Measurements from ENCODE around the gene ESR1. TPM values are rescaled to one million over a fixed set of nuclear protein-coding genes. Genes with fewer than 3 reads are reported as not detected.

ESR1 gene
- polyA plus RNA-seq, 1 of the 3 experiments (the other 2 are of a cell fraction), result under 0.01 TPM

DNA sequence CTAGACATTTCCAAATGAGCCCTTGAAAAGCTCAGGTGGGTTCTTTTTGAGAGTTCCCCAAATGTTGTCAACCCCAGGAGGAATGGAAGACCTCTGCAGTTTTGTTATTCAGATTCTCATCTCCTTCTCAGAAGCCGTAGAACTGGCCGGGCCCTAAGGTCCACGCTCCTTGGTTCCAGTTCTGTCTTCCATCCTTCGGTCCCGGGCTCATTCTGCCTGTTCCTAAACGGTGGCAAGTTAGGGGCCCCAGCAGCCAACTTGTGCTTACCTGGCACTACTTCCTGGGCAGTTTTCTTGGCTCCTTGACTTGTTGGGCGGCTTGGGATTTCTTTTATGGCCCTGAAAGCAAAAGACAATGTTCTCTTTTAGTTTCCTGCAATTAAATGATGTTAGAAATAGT lies 6.4 kb downstream of the ESR1 start:
- H4K20me1 ChIP-seq (ENCODE audit: insufficient read depth), result no peaks in the 10 kb centered on the region
- ChIA-PET CTCF (no interaction called here), POLR2A (no interaction called here)
- no peak overlapping the region for H3K4me3 ChIP-seq (ENCODE audit: low read depth in 2 of 2, low read length in 1 of 2)
- no peaks in the 10 kb centered on the region for H3K36me3 ChIP-seq (replicated peaks in 1 of 2; ENCODE audit: control insufficient read depth in 1 of 2, insufficient read depth in 2 of 2, low read length in 1 of 2)
- WGBS (ENCODE audit: low lambda C conversion rate), result 2% methylated on average over 7 of the region's 7 CpGs
- H3K9ac ChIP-seq, result no peak overlapping the region
- no peak overlapping the region for H3K27ac ChIP-seq (ENCODE audit: low read depth in 2 of 2, low read length in 1 of 2)
- H3K9me3 ChIP-seq, result no peaks in the 10 kb centered on the region
- no peak overlapping the region for H3K4me2 ChIP-seq
- no peaks in the 10 kb centered on the region for H3F3A ChIP-seq (replicated peaks; ENCODE audit: insufficient read depth)
- peaks cover 9% of the 10 kb centered on the region for H3K27me3 ChIP-seq (ENCODE audit: insufficient read depth)
- H2AFZ ChIP-seq (ENCODE audit: low read depth), result no peak overlapping the region
- H3K79me2 ChIP-seq (ENCODE audit: insufficient read depth), result no peaks in the 10 kb centered on the region
- no peaks in the 10 kb centered on the region for H3K4me1 ChIP-seq (ENCODE audit: control insufficient read depth in 1 of 2, insufficient read depth in 2 of 2, low read depth in 1 of 2, low read length in 1 of 2)
- H3K9me2 ChIP-seq, result no peaks in the 10 kb centered on the region
- DNase-seq, result no peak
- TF ChIP-seq MXI1 (IDR thresholded peaks at IDR 0.05; ENCODE audit: low read depth, low read length), result no peak

DNA sequence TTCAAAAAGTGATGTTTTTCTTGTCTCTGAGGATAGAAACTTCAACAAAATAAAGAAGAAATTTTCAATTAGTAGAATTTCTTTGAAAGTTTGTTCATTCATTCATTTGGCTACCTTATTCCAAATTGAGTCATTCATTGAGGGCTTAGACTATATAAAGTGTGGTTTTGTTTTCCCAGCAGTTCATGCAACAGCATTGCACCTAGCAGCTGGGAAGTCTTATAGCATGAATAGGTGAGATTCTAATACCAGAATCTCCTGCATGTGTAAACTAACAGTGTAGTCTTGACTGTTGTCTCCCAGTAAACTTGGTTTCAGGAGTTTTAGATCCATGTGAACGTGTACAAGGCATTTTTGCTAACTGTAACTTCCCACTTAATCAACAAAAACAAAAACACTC lies 7.1 kb downstream of the ESR1 start:
- Histone ChIP-seq H3K9me3 (no peaks in the 10 kb centered on the region), H3K9ac (no peak overlapping the region), H3K4me3 (ENCODE audit: low read depth in 2 of 2, low read length in 1 of 2) (no peak overlapping the region), H3F3A (replicated peaks; ENCODE audit: insufficient read depth) (no peaks in the 10 kb centered on the region), H3K27me3 (ENCODE audit: insufficient read depth) (peaks cover 1% of the 10 kb centered on the region; the same call in 1 of the 2 replicates), H2AFZ (ENCODE audit: low read depth) (no peak overlapping the region), H3K4me2 (no peak overlapping the region), H4K20me1 (ENCODE audit: insufficient read depth) (no peaks in the 10 kb centered on the region), H3K9me2 (no peaks in the 10 kb centered on the region), H3K36me3 (replicated peaks in 1 of 2; ENCODE audit: control insufficient read depth in 1 of 2, insufficient read depth in 2 of 2, low read length in 1 of 2) (no peaks in the 10 kb centered on the region), H3K79me2 (ENCODE audit: insufficient read depth) (no peaks in the 10 kb centered on the region), H3K27ac (ENCODE audit: low read depth in 2 of 2, low read length in 1 of 2) (no peak overlapping the region), H3K4me1 (ENCODE audit: control insufficient read depth in 1 of 2, insufficient read depth in 2 of 2, low read depth in 1 of 2, low read length in 1 of 2) (no peaks in the 10 kb centered on the region)
- no peak for TF ChIP-seq TCF12 (IDR thresholded peaks at IDR 0.05)
- no peak for TF ChIP-seq ELF1 (IDR thresholded peaks at IDR 0.05)
- no peak for TF ChIP-seq FOXM1 (IDR thresholded peaks at IDR 0.05; ENCODE audit: low read depth)
- TF ChIP-seq, protein P1, sequence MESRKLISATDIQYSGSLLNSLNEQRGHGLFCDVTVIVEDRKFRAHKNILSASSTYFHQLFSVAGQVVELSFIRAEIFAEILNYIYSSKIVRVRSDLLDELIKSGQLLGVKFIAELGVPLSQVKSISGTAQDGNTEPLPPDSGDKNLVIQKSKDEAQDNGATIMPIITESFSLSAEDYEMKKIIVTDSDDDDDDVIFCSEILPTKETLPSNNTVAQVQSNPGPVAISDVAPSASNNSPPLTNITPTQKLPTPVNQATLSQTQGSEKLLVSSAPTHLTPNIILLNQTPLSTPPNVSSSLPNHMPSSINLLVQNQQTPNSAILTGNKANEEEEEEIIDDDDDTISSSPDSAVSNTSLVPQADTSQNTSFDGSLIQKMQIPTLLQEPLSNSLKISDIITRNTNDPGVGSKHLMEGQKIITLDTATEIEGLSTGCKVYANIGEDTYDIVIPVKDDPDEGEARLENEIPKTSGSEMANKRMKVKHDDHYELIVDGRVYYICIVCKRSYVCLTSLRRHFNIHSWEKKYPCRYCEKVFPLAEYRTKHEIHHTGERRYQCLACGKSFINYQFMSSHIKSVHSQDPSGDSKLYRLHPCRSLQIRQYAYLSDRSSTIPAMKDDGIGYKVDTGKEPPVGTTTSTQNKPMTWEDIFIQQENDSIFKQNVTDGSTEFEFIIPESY (IDR thresholded peaks at IDR 0.05; ENCODE audit: borderline replicate concordance, low read depth), result no peak
- ChIA-PET POLR2A (no interaction called here), CTCF (no interaction called here)
- DNase-seq, result no peak
- WGBS (ENCODE audit: low lambda C conversion rate), result 5% methylated on average over 1 of the region's 1 CpG

DNA sequence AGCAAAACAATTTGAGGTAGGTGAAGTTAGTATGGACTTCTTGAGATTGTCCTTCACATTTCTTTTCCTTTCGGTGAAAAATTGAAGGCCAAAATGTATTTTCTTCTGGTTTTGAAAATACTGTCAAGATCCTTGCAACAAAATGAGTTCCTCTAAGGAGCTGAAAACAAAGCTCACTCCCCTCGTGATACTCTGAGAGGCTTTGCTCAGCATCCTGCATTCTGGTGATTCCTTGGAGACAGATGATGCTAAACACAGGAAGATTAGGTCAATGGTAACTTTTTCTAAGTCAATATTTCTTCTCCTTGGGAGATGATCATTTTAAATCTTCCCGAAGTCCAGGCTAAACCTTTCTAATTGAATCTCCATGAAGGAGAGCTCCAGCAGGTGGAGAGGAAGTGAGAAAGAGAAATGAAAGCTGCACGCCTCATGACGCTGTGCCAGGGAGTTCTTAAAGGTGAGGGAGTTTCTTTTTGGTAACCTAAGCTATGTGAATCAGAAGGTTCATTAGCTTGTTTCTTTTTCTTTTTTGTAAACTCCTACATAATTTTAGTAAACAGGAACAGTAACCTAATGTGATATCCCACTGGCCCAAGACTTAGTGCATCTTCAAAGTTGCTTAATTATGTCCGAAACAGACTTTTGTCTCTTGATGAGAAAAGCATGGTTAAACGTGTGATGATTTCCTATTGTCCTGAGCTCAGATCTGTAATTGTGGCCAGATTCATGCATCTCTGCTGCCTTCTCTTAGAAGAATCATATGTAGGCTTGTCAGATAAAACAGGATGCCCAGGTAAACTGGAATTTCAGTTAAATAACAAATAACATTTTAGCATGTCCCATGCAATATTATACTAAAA lies 15.0 kb downstream of the ESR1 start:
- no peaks in the 10 kb centered on the region for H3K79me2 ChIP-seq (ENCODE audit: insufficient read depth)
- WGBS (ENCODE audit: low lambda C conversion rate), result 9% methylated on average over 7 of the region's 7 CpGs
- H3K27ac ChIP-seq (ENCODE audit: low read depth in 2 of 2, low read length in 1 of 2), result no peak overlapping the region
- H3K4me2 ChIP-seq, result no peak overlapping the region
- H3K9me3 ChIP-seq, result no peaks in the 10 kb centered on the region
- H3K4me1 ChIP-seq (ENCODE audit: control insufficient read depth in 1 of 2, insufficient read depth in 2 of 2, low read depth in 1 of 2, low read length in 1 of 2), result no peaks in the 10 kb centered on the region
- no peaks in the 10 kb centered on the region for H3K36me3 ChIP-seq (replicated peaks in 1 of 2; ENCODE audit: control insufficient read depth in 1 of 2, insufficient read depth in 2 of 2, low read length in 1 of 2)
- no peak overlapping the region for H2AFZ ChIP-seq (ENCODE audit: low read depth)
- H3K9me2 ChIP-seq, result no peaks in the 10 kb centered on the region
- CTCF ChIA-PET, result no interaction called here
- no peaks in the 10 kb centered on the region for H3K27me3 ChIP-seq (ENCODE audit: insufficient read depth)
- H3K4me3 ChIP-seq (ENCODE audit: low read depth in 2 of 2, low read length in 1 of 2), result no peak overlapping the region
- POLR2A ChIA-PET, result no interaction called here
- no peak for DNase-seq
- no peaks in the 10 kb centered on the region for H3F3A ChIP-seq (replicated peaks; ENCODE audit: insufficient read depth)
- H4K20me1 ChIP-seq (ENCODE audit: insufficient read depth), result no peaks in the 10 kb centered on the region
- no peak overlapping the region for H3K9ac ChIP-seq
- TF ChIP-seq, protein P2, sequence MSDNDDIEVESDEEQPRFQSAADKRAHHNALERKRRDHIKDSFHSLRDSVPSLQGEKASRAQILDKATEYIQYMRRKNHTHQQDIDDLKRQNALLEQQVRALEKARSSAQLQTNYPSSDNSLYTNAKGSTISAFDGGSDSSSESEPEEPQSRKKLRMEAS (IDR thresholded peaks at IDR 0.05; ENCODE audit: low read depth), result no peak
- TF ChIP-seq SIN3A (IDR thresholded peaks at IDR 0.05; ENCODE audit: borderline replicate concordance, low read depth, low read length) (no peak), EZH2phosphoT487 (IDR thresholded peaks at IDR 0.05; ENCODE audit: borderline replicate concordance, low read depth) (no peak), GATA2 (CRISPR knock-in tag; IDR thresholded peaks at IDR 0.05) (no peak), EP300 (IDR thresholded peaks at IDR 0.05; ENCODE audit: borderline replicate concordance in 1 of 2, low read depth in 1 of 2, low read length in 1 of 2) (no peak)
- TF ChIP-seq, protein P3, sequence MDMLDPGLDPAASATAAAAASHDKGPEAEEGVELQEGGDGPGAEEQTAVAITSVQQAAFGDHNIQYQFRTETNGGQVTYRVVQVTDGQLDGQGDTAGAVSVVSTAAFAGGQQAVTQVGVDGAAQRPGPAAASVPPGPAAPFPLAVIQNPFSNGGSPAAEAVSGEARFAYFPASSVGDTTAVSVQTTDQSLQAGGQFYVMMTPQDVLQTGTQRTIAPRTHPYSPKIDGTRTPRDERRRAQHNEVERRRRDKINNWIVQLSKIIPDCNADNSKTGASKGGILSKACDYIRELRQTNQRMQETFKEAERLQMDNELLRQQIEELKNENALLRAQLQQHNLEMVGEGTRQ (IDR thresholded peaks at IDR 0.05; ENCODE audit: borderline replicate concordance, low read depth, low read length), result no peak
- TF ChIP-seq, protein P4, sequence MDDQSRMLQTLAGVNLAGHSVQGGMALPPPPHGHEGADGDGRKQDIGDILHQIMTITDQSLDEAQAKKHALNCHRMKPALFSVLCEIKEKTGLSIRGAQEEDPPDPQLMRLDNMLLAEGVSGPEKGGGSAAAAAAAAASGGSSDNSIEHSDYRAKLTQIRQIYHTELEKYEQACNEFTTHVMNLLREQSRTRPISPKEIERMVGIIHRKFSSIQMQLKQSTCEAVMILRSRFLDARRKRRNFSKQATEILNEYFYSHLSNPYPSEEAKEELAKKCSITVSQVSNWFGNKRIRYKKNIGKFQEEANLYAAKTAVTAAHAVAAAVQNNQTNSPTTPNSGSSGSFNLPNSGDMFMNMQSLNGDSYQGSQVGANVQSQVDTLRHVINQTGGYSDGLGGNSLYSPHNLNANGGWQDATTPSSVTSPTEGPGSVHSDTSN (IDR thresholded peaks at IDR 0.05), result no peak
- TF ChIP-seq, protein P5, sequence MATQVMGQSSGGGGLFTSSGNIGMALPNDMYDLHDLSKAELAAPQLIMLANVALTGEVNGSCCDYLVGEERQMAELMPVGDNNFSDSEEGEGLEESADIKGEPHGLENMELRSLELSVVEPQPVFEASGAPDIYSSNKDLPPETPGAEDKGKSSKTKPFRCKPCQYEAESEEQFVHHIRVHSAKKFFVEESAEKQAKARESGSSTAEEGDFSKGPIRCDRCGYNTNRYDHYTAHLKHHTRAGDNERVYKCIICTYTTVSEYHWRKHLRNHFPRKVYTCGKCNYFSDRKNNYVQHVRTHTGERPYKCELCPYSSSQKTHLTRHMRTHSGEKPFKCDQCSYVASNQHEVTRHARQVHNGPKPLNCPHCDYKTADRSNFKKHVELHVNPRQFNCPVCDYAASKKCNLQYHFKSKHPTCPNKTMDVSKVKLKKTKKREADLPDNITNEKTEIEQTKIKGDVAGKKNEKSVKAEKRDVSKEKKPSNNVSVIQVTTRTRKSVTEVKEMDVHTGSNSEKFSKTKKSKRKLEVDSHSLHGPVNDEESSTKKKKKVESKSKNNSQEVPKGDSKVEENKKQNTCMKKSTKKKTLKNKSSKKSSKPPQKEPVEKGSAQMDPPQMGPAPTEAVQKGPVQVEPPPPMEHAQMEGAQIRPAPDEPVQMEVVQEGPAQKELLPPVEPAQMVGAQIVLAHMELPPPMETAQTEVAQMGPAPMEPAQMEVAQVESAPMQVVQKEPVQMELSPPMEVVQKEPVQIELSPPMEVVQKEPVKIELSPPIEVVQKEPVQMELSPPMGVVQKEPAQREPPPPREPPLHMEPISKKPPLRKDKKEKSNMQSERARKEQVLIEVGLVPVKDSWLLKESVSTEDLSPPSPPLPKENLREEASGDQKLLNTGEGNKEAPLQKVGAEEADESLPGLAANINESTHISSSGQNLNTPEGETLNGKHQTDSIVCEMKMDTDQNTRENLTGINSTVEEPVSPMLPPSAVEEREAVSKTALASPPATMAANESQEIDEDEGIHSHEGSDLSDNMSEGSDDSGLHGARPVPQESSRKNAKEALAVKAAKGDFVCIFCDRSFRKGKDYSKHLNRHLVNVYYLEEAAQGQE (IDR thresholded peaks at IDR 0.05; ENCODE audit: low read depth, low read length), result no peak

Measured in SK-N-SH (cell line).